Prostate gland (tissue), 2 donors: ENCODE data around the gene SNRK.

Experiments used
- POLR2A ChIP-seq: fragments of 450-650 bp; IDR thresholded peaks from one replicate; pipeline ENCODE4 v1.6.1; 2016; ENCODE audit warnings: antibody characterized with exemption, mild to moderate bottlenecking
- TF ChIP-seq, protein P1 (sequence below), 4 experiments: fragments of 200-600 bp in 2 of 4; fragments of 450-650 bp in 2 of 4; sonication (generic) in 2 of 4; IDR thresholded peaks; 1 replicate in 3 of 4; 2 replicates in 1 of 4; pipeline ENCODE4 v1.5.1; 2016 to 2019; ENCODE audit warnings: antibody characterized with exemption in 4 of 4, mild to moderate bottlenecking in 2 of 4, moderate library complexity in 2 of 4

GRCh38 chr3:43285644-43286043 is 696 bp upstream of the SNRK start:
- TF ChIP-seq, protein P1, sequence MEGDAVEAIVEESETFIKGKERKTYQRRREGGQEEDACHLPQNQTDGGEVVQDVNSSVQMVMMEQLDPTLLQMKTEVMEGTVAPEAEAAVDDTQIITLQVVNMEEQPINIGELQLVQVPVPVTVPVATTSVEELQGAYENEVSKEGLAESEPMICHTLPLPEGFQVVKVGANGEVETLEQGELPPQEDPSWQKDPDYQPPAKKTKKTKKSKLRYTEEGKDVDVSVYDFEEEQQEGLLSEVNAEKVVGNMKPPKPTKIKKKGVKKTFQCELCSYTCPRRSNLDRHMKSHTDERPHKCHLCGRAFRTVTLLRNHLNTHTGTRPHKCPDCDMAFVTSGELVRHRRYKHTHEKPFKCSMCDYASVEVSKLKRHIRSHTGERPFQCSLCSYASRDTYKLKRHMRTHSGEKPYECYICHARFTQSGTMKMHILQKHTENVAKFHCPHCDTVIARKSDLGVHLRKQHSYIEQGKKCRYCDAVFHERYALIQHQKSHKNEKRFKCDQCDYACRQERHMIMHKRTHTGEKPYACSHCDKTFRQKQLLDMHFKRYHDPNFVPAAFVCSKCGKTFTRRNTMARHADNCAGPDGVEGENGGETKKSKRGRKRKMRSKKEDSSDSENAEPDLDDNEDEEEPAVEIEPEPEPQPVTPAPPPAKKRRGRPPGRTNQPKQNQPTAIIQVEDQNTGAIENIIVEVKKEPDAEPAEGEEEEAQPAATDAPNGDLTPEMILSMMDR (IDR thresholded peaks at IDR 0.05): no peak
- TF ChIP-seq POLR2A: no peak
